Ammon's horn (tissue), 1 donor: Measurements from ENCODE around the gene LCP1.
"Not testable (repeated sequence)": the region's sequence is repeated elsewhere in the genome, so short reads cannot be mapped to it uniquely, and the experiment has no call there.

Experiments
- DNase-seq: peaks from one replicate; pipeline ENCODE4 v3.0.0-alpha.2; 2016; ENCODE audit warnings: low spot score

LCP1 gene

DNA sequence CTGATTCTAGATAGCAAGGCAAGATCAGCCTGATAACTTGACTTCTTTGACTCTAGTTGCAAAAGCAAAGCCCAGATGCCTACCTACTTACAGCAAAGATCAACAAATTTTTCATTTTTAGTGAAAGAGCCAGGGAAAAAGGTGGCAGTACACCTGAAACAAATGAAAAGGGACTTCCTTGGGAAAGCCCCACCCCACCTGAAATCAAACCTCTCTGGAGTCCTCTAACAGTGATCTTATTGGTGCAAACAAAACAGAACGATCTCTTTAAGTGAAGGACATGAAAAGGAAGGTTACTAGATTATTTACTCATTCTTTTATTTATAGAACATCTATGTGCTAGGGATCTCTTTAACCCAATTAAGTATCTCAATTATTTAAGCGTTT is 507 bp upstream of the LCP1 start:
- no peak for DNase-seq

DNA sequence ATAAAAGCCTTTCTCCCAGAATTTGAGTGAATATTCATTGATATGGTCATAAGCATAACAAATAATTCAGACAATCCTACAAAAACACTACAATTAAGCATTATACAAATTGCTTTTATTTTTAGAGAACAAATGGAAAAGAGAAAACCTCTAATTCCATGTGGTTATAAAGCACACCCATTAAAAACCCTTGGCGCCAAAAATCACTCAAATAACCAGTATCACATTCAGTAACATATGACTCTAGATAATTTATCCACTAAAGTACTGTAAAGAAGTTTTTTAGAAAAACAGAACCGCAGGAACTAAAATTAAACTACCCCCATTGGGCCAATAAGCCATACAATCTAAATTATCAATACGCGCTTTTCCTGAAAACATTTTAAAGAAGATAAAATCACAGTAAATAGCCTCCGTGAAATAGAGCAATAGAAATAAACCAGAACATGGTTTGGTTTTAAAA is 569 bp downstream of the LCP1 start:
- no peak for DNase-seq

DNA sequence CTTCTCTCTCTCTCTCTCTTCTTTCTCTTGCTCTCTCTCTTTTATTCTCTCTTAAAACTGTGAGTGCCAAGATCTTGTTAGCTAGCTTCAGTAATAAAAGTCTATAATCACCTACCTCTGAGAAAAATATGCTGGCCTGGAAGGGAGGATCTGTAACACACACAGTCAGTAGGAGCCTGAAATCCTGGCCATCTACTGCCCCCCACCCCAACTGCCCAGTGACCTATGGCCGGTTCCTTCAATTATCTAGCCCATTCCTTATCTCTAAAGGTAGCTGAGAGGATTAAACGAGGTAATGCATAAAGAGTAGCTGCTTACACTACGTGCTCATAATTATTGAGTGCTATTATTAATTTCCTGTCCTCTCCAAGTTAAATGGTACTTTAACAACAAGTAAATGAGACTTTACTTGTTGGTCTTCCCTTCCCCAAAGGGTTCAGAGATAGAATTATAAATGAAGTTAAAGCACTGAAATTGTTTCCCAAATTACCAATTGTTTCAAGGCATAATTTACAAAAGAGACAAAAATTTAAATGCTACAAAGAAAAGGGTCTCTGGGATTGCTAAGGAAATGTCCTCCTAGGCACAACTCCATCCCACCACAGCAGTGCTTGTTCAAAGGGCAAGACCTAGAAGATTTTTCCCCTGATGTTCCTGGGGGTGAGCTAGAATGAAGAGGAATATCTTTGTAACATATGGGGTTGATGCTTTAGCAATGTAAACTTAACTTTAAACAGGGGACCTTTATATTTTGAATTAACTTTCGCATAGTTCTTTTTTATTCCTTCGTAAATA is 1.8 kb downstream of the LCP1 start:
- DNase-seq, result no peak

DNA sequence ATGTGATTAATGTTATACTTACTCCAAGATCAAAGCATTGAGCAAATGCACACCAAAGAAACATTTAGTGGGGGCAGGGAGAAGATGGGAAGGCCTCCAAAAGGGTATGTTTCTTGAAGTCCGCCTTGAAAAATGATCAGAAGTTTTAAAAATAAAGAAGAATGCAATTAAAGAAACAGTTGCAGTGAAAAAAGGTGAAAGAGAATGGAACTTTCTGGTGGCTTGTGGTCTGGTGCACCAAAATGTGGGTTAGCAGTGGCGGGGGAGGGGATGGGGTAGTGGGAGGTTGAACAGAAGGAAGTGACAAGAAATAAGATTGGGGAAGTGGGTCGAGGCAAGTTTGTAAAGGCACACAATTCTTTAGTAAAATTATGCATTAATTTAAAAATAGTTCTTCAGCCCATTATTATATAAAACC is 2.5 kb downstream of the LCP1 start:
- peak; percentile 36 for DNase-seq

DNA sequence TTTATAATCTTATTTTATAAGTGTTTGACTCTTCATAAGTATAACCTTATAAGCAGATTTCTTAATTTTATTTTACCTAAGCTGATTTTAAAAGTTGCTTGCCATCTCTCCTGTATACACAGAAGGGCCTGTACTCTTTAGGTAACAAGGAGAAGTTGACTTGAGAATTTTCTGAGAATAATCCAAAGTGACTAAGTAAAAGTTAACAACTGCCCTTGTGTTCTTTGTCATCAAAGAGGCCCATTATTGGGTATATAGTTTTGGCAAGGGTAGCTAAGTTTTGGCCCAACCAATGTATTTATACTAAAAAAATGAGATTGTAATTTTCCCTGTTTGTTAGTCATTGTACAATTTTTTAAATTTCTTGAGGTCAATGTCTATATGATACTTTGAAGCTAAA is 3.2 kb downstream of the LCP1 start:
- DNase-seq, result no peak

DNA sequence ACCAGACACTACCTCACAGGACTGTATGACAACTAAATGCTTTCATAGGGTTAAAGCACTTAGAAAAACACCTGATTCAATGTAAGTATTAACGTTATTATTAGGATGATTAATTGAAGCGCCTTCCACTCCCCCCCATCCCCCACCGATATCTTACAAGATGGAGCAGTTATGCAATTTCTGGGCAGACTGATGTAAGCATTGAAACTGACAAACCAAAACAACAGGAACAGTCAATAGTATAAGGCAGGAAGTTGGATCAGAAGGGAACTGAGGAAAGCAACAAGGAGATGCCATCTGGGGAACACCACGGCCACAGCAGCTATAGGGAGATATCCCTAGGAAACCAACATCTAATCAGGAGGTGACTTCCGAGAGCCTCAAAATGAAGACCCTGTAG is 3.8 kb downstream of the LCP1 start:
- peak; percentile 43 for DNase-seq

DNA sequence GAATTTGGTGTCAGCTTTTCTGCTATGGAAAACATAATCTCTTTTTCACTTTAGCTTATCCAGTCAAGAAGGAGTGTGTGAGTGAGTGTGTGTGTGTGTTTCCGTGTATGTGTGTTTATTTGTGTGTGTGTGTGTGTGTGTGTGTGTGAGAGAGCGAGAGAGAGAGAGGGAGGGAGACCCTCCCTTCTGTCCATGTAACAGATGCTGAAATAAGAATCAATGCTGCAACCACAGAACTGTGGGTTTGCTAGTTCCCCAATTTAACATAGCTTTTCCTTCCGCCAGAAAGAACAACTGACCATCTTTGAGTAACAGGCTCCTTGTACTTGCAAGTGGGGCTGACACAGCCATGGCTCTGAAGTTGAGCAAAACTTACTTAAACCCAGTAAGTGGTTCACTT is 5.2 kb downstream of the LCP1 start:
- peak; percentile 64 for DNase-seq

DNA sequence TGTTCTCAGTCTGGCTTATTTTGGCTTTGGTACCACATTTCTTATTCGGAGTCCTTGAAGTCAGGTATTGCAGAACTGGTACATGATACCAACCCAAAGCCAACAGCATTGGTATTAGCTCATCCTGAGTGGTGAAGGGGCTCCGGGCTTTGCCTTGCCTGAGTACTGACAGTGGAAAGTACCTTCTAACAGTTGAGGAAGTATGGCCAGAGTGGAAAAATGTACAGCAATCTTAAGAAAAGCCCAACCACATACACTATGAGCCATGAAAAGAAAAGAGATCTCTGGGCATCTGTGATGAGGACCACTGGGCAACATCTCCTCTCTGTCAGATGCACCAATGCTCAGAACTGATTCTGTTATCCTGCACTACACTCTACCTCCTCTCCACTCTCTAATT is 8.3 kb downstream of the LCP1 start:
- DNase-seq, result no peak

DNA sequence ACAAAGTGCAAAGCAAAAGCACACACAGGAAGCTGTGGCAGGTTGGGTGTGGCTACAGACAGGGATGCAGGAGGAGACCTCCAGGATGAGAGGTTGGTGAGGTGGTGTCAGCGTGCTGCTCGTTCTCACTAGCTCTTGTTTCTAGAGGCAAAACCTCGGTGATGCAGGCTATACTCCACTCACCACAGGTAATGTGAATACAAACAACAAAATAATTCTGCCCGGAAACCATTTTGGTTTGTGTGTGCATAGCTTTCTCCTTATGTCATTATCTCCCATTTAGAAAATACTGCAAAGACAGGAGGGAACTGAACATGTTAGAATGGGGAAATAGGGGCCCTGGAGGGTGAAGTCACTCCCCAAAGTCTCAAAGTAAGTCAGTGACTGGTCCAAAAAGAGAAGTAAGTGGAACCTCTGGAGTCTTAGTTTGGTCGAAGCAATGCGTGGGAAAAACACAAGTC is 9.4 kb downstream of the LCP1 start:
- peak; percentile 45 for DNase-seq

DNA sequence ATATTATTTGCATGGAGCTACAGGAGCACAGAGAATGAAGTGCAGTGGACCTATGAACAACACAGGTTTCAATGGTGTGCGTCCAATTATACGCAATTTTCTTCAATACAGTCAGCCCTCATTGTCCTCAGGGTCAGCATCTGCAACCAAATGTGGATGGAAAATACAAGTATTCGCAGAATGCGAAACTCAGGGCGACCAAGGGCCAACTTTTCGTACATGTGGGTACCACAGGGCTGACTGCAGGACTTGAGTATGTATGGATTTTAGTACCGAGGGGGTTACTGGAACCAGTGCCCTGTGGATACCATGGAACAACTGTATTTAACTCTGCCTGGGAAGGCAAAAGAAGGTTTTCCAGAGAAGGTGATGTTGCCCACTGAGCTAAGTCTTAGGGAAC is 10.2 kb downstream of the LCP1 start:
- no peak for DNase-seq

DNA sequence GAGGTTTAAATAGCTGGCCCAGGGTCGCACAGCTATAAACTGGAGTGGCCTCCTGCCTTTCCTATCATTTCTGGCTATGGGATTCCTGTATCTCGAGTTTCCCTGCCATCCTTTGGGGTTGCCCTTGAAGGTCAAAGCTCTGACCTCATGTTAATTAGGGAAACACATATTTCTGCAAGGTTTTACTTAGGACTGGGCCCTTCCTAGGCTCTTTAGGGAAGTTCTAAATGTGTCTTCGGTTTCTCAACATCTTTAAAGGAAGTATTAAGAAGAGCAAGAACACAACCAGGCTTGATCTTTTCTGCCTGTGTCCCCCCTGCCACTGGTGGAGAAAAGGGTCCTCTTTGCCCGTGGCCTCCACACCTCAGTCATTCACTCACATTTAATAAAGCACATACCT is 10.8 kb downstream of the LCP1 start:
- no peak for DNase-seq

DNA sequence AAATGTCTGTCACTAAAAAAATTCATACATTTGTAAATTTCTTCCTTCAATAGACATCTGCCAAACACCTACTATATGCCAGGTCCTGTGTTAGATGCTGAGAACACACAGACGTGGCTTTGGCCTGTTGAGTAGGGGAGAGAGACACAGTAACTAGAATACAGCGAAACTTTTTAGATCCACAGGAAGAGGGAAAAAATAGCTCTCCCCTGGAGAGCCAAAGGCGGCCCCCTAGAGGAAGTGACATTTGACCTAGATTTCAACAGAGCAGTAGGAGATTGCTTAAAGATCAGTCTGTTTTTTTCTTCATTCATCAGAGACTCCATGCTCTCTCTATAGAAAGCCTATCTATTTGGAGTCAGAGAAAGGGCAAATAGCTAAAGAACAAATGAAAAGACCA is 11.3 kb downstream of the LCP1 start:
- no peak for DNase-seq

DNA sequence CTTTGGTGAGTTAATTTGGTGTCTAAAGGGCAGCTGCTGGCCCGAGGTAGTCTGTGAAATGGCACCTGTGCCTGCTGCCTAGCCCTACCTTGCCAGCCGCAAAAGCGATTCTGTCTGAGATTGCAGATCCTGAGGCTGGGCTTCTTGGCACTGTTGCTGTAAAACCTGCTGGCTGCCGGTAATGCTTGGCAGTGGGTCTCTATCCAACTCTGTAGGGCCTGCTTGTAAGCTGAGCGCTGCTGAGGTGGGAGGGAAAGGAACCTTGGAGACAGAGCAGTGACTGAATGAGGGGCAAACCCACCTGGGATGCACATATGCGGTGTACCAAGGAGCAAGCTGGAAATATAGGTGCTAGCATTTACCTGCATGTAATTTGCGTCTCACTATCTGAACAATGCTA is 11.7 kb downstream of the LCP1 start:
- no peak for DNase-seq

DNA sequence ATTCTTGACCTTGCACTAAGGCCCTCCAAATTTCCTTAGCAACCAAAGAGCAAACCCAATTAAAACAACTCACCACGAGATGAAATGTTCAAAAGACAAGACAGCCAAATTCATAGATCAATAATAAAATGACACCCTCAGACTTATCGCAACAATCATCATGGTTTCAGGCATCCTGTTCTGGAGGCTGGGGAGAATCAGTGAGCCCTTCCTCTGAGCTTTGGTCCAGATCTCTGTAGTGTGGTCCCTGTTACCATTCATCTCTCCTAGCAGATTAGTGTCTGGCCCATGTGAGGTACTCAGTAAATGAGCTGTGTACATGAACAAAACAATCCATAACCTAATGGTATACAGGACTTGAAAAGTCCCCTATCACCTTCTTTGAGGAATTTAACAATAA is 12.2 kb downstream of the LCP1 start:
- DNase-seq, result no peak

DNA sequence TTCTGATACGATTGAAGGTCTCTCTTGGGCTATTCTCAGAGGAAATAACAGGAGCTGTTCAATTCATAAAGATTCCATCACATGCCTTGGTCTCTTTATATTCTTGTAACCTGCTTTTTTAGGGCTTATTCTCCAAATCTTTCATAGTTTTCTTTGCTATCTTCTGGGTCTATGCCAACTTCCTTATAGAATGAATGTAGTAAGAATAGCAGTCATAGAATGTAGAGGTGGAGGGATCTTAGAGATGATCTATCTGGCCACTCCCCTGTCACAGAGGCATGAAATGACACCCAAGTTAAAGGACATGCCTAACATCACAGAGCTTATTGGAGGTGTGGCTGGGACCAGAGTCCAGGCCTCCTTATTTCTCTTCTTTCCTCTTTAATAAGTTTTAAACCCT is 13.2 kb downstream of the LCP1 start:
- DNase-seq, result no peak

DNA sequence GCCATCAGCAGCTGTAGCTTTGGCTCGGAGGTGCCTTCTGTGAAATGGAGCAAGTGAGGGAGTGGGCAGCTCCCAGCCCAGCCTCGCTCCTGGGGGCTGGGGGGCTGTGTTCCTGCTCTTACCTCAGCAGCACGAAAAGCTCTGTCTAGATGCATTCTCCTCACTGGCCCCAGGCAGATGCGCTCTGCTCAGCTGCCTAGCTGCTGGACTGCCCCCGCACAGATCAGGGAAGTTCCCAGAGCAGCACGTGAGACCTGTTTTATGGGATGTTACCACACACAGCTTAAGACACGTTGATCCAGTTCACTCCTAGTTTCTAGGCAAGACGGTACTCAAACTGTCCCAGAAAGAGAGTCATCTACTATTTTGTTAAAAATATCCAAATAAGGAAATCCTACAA is 13.6 kb downstream of the LCP1 start:
- DNase-seq, result no peak

DNA sequence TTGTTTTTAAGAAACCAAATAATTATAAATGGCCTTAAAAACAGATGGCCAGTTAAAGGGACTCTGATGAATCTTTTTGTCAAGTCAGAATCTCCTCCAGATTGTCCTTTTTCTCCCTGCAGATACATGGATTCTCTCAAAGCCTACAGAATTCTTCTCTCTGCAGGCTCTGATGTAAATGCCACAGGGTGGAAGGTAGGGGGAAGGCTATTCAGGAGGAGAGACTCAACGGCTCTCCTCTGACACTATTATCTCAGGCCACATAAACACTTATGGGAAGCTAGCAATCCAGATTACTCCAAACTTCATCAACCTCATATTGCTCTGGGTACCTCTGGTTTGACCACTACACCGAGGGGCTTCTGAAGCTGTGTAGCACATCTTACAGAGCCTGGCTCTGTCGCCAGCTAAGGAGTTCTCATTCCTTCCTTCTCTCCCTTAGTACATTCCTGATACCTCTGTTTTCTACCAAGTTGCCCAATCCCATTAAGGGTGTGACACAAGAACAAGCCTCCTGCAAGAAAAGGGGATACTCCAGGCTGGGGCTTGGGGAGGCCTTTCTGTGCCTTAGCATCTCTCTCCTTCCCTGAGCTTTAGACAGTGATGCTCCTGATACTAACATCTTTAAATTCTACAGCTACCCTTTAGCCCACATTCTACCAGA is 14.9 kb downstream of the LCP1 start:
- DNase-seq, result no peak

DNA sequence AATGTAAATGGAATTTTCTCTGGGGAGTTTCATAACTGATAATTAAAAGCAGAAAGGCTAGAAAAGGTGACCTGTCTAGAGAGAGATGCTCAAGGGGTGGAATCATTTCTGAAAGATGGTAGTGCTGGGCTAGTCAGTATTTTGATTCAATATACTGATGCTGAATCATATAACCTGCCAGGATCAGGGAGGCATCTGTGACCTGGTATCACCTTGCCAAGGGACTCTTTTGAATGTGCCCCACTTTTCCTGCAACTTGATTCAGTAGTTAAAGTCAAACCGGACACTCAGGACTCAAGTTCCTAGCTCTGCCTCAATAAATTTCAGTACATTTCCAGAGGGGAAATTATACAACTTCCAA is 15.8 kb downstream of the LCP1 start:
- DNase-seq, result no peak

DNA sequence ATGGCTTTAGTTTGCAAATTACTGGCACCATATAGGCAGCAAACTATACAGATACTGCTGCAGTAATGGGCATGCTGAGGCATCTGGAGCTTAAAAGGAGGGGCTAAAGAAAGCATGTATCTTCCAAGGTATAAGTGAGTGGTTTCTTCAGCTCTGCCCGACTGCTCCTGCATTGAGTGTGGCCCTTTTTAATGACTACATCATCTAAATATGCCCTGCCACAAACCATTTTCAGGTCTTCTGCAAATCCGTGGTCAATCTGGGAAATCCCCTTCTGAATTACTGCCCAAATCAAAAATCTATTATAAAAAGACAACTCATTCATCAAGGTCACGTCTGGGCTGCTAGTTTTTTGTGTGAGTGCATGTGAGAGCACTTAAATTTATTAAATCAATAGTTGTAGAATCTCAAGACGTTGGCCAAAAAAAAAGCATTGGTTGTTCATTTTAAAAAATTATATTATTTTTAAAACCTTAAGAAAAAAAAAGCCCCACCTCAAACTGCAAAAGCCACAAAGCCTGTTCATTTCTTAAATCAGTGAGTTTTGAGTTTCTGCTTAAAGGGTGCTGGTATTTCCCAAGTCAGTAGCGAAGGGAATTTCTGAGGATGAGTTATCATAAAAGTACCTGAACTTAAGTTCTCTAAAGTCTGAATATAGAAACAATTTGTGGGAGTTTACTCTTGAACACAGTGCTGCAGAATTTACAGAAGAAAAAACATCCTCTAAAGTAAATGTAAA is 16.3 kb downstream of the LCP1 start:
- DNase-seq, result no peak

DNA sequence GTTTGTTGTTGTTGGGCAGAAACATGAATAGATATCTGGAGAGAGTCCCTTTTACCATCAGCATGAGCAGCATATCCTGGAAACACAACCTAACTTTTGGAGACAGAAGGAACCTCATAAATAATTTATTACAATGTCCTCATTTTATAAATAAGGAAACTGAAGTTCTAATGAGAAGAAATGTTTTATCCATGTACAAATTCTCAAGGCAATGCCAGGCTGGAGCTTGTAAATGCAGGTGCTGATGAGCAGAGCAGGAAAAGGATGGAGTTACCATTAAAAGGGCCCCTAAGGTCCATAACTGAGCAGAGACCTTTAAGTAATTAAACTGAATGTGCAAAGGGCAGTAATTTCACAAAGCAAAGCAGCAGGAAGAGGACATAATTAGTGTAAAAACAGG is 17.3 kb downstream of the LCP1 start:
- no peak for DNase-seq

DNA sequence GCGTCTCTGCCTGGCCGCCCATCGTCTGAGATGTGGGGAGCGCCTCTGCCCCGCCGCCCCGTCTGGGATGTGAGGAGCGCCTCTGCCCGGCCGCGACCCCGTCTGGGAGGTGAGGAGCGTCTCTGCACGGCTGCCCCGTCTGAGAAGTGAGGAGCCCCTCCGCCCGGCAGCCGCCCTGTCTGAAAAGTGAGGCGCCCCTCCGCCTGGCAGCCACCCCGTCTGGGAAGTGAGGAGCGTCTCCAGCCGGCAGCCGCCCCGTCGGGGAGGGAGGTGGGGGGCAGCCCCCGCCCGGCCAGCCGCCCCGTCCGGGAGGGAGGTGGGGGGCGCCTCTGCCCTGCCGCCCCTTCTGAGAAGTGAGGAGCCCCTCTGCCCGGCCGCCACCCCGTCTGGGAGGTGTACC is 19.2 kb downstream of the LCP1 start:
- not testable (repeated sequence) for DNase-seq

DNA sequence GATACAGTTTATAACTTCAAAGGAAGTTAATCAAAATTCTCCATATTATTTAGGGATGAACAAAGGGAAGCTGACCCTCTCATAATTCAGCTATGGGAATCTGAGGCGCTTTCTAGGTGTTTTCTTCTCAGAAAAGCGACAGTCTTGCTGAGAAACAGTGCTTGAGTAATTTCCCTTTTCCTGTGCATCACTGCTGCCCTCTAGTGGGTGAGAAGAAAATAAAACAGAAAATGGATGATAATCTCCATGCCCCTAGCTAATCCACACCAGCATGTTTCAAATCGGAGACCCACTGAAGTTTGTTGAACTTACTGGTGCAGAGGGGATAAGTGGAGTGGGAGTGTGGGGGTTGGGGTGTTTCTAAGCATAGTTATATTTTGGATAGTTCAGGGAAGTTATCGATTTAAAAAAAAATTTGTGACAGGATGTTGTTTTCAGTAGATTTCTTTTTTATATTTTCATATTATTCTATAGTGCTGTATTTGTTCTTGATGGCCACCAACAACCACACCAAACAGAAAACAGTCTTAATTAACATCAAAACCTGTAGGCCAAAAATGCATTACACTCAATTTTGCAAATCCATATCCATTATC is 21.4 kb downstream of the LCP1 start:
- DNase-seq, result peak; percentile 83

DNA sequence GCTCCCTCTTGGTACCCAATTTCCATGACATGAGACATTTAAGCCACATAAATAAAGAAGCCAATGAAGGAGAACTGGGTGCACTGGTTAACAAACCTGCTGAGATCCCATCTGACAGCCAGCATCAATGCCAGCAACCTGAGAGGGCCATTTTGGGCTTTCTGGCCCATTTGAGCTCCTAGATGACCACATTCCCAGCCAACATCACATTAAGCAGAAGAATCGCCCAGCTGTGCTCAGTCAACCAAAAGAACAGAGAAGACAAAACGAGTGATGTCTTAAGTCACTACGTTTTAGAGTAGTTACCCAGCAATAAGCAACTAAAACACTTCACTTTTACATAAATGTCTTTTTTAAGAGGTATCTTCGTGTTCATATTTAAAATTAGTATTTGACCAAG is 21.9 kb downstream of the LCP1 start:
- no peak for DNase-seq
